Activated T-helper 2 cell treated with anti-CD3 and anti-CD28 coated beads, Interferon-gamma antibody, Interleukin-2, Interleukin-4, amounts not matched to agents 10 μg/mL and 5 μg/mL and 100 μg/mL, durations not matched to agents 14 hours and 24 hours and 36 hours (primary cell): ENCODE measurements around the gene OR2AJ1. TPM values are rescaled to one million over a fixed set of nuclear protein-coding genes. Genes with fewer than 3 reads are reported as not detected.

Experiments used
- DNase-seq: peaks from one replicate; pipeline ENCODE4 v3.0.0; 2021; ENCODE audit warnings: low spot score
- H3K27ac Mint-ChIP-seq: one replicate; pipeline ENCODE4 v1.8.0; 2021; ENCODE audit warnings: mixed read lengths
- H3K27me3 Mint-ChIP-seq: one replicate; pipeline ENCODE4 v1.8.0; 2021; ENCODE audit warnings: low read depth, mixed read lengths
- H3K36me3 Mint-ChIP-seq: one replicate; pipeline ENCODE4 v1.8.0; 2021; ENCODE audit warnings: low read depth, mixed read lengths
- H3K4me1 Mint-ChIP-seq: one replicate; pipeline ENCODE4 v1.8.0; 2021; ENCODE audit warnings: low read depth, mixed read lengths
- H3K4me3 Mint-ChIP-seq: one replicate; pipeline ENCODE4 v1.8.0; 2021; ENCODE audit warnings: low read depth, mild to moderate bottlenecking, moderate library complexity, mixed read lengths
- H3K9me3 Mint-ChIP-seq: one replicate; pipeline ENCODE4 v1.8.0; 2021; ENCODE audit warnings: mixed read lengths
- intact Hi-C: fragments of 100-400 bp; cut with micrococcal nuclease; formaldehyde crosslinking; loops from one replicate; pipeline ENCODE4 v1.15.1; 2023
- total RNA-seq: library from RNA; stranded (reverse); gene quantifications from 2 replicates; pipeline ENCODE4 v1.2.3, GENCODE V29; 2022

The OR2AJ1 gene
- total RNA-seq, 1 donor from 2014 or later = not detected

DNA sequence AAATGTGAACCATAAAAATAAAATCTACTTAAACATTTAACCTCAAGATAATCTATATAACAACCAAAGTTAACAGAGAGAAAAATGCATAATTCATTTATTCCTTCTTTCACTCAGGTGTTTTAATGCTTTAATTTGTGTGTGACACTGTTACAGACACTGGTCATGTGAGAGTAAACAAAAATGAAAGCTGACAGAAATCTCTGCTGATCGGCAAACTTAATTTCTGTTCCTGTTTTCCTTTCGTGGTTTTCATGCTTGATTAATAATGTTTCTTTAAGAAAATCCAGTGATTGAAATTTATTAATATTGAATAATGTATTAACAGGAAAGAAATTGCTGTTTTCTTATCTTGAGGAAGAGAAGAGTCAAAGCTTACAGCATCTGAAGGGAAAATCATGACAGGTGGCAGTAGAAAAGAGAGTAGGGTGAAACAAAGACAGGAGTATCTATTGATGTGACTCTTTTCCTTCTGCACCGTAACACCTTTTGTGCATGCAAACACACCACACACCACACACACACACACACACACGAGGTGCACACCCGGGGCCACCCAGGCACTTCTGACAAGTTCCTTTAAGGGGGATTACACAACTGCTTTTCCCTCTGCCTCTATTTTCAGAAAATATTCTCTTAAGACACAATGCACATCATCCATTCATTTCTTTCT, 42.0 kb downstream of the OR2AJ1 start:
- DNase-seq = no peak
- Mint-ChIP-seq H3K9me3 (peaks cover 6% of the 10 kb centered on the region), H3K27ac (no peak overlapping the region), H3K4me1 (no peaks in the 10 kb centered on the region), H3K27me3 (no peaks in the 10 kb centered on the region), H3K4me3 (no peak overlapping the region), H3K36me3 (no peaks in the 10 kb centered on the region)
- intact Hi-C loops = no loop called here

Other genes starting within 250 kb of the OR2AJ1 start
- not detected in 2 replicates for gene OR13G1, start 245.2 kb upstream of the OR2AJ1 start, total RNA-seq
- gene OR6F1, start 208.2 kb upstream of the OR2AJ1 start, total RNA-seq = not detected in 2 replicates
- gene OR14K1, start 186.3 kb upstream of the OR2AJ1 start, total RNA-seq = not detected in 2 replicates
- gene OR14A2, start 176.7 kb upstream of the OR2AJ1 start, total RNA-seq = not detected in 2 replicates
- gene OR1C1, start 164.3 kb upstream of the OR2AJ1 start, total RNA-seq = not detected in 2 replicates
- gene OR14A16, start 100.8 kb upstream of the OR2AJ1 start, total RNA-seq = not detected in 2 replicates
- gene OR11L1, start 83.0 kb upstream of the OR2AJ1 start, total RNA-seq = not detected in 2 replicates
- 0.30 and 0.48 TPM in 2 replicates for gene TRIM58, start 67.7 kb upstream of the OR2AJ1 start, total RNA-seq
- not detected in 2 replicates for gene OR2W3, start 29.3 kb upstream of the OR2AJ1 start, total RNA-seq
- gene OR2T8, start 4.6 kb upstream of the OR2AJ1 start, total RNA-seq = not detected in 2 replicates
- gene OR2L8, start 24.0 kb downstream of the OR2AJ1 start, total RNA-seq = 0.21 TPM in 2 replicates
- gene OR2AK2, start 40.3 kb downstream of the OR2AJ1 start, total RNA-seq = not detected in 2 replicates
- gene OR2L5, start 88.8 kb downstream of the OR2AJ1 start, total RNA-seq = not detected in 2 replicates
- gene OR2L2, start 105.2 kb downstream of the OR2AJ1 start, total RNA-seq = 0.05 and 0.11 TPM in 2 replicates
- gene OR2L3, start 121.9 kb downstream of the OR2AJ1 start, total RNA-seq = not detected in 2 replicates
- not detected in 2 replicates for gene OR2L13, start 170.3 kb downstream of the OR2AJ1 start, total RNA-seq
- not detected in 2 replicates for gene OR2M5, start 220.3 kb downstream of the OR2AJ1 start, total RNA-seq
- not detected in 2 replicates for gene OR2M2, start 249.9 kb downstream of the OR2AJ1 start, total RNA-seq